ENCODE data around the gene NHEJ1. TPM values are rescaled to one million over a fixed set of nuclear protein-coding genes. Genes with fewer than 3 reads are reported as not detected.

NHEJ1 gene
- total and polyA plus RNA-seq, 8 donors, result 3.9 to 8.7 (median 6.6) TPM

DNA sequence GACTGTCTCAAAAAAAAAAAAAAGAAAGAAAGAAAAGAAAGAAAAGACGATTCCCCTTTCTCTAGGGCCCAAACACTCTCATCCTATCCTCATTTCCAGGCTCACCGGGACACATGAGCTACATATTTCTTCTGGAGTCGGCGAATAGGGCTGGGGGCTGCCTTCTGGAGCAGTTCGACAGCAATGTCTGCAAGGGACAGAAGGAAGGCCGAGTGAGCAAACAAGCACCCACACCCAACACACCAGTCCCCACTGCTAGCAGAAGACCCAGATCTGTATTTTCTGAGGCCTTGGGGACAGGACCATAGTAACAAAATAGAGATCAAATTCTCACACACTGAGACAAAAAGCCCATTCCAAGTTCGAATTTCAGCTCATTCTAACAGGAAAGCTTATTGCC lies 14.9 kb upstream of the NHEJ1 start:
- ATAC-seq (no peak), FAIRE-seq (no peak), DNase-seq (no peak)
- TF ChIP-seq, protein P1, sequence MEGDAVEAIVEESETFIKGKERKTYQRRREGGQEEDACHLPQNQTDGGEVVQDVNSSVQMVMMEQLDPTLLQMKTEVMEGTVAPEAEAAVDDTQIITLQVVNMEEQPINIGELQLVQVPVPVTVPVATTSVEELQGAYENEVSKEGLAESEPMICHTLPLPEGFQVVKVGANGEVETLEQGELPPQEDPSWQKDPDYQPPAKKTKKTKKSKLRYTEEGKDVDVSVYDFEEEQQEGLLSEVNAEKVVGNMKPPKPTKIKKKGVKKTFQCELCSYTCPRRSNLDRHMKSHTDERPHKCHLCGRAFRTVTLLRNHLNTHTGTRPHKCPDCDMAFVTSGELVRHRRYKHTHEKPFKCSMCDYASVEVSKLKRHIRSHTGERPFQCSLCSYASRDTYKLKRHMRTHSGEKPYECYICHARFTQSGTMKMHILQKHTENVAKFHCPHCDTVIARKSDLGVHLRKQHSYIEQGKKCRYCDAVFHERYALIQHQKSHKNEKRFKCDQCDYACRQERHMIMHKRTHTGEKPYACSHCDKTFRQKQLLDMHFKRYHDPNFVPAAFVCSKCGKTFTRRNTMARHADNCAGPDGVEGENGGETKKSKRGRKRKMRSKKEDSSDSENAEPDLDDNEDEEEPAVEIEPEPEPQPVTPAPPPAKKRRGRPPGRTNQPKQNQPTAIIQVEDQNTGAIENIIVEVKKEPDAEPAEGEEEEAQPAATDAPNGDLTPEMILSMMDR (IDR thresholded peaks at IDR 0.05), result no peak
- Histone ChIP-seq H3K4me3 (peak overlapping the region in 1 of 4 donors; percentile 97), H3K4me1 (peaks cover 15 to 19% (median 17%) of the 10 kb centered on the region in 3 donors), H3K36me3 (peaks cover 0 to 32% (median 0%) of the 10 kb centered on the region in 3 donors), H3K27me3 (no peaks in the 10 kb centered on the region), H3K9me3 (no peaks in the 10 kb centered on the region), H3K27ac (peak overlapping the region in 2 of 4 donors; percentile 94 to 99)
- intact Hi-C loops (cut with DNase I), result no loop called here
- 70 to 73% methylated on average over 7 of the region's 7 CpGs for WGBS, 2 donors

DNA sequence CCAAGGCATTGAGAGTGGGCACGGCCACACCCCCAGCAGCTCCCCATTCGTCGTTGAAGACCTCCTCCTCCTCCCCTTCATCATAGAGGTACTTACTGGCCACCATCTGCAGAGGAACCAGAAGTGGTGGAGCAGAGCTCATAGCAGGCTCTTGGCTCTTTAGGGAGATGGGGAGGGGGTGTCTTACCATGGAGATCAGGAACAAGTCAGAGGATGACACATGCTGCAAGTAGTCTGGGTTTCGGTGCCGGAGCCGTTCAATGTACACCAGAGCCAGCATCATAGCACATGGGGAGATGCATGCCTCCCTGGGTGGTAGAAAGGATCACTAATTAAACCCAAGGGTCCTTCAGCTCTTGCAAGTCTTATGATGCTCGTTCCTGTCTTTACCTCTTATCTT lies 14.2 kb upstream of the NHEJ1 start:
- DNase-seq (no peak), FAIRE-seq (no peak), ATAC-seq (no peak)
- peaks cover 15 to 19% (median 17%) of the 10 kb centered on the region in 3 donors for H3K4me1 ChIP-seq
- TF ChIP-seq, protein P1 (IDR thresholded peaks at IDR 0.05), result no peak
- intact Hi-C loops (cut with DNase I), result loop anchor here in 2 of 3 donors (5.0 kb wide), 2 partner anchors 118 to 122 kb away; no protein-coding TSS in a partner anchor
- WGBS, 2 donors, result 80 to 87% methylated on average over 7 of the region's 7 CpGs
- no peak overlapping the region for H3K4me3 ChIP-seq
- H3K9me3 ChIP-seq, result no peaks in the 10 kb centered on the region
- peaks cover 0 to 28% (median 0%) of the 10 kb centered on the region in 3 donors for H3K36me3 ChIP-seq
- no peak overlapping the region for H3K27ac ChIP-seq
- no peaks in the 10 kb centered on the region for H3K27me3 ChIP-seq

DNA sequence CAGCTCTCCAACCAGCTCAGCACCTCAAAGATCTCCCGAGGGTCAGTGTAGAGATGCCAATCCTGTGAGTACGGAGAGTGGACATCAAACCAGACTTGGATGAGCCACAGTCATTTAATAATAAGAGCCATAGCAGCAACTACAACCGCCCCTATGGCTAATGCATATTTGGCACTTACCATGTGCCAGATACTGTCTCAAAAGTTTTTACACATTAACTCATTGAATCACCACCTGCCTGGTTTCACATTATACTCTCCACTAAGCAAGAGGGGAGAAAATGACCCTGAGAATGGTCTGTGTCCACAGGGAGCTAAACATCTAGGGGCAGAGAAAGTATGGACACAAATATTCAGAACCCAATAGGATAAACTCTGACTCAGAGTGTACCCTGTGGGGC lies 13.5 kb upstream of the NHEJ1 start:
- intact Hi-C loops (cut with DNase I), result loop anchor here in 2 of 3 donors (5.0 kb wide), 2 partner anchors 118 to 123 kb away; no protein-coding TSS in a partner anchor
- DNase-seq (no peak), FAIRE-seq (no peak), ATAC-seq (no peak)
- H3K4me1 ChIP-seq, result peaks cover 11 to 13% (median 11%) of the 10 kb centered on the region in 3 donors
- TF ChIP-seq, protein P1 (IDR thresholded peaks at IDR 0.05), result no peak
- no peaks in the 10 kb centered on the region for H3K27me3 ChIP-seq
- peaks cover 0 to 28% (median 0%) of the 10 kb centered on the region in 3 donors for H3K36me3 ChIP-seq
- no peak overlapping the region for H3K27ac ChIP-seq
- 70 to 73% methylated on average over 3 of the region's 3 CpGs for WGBS, 2 donors
- H3K9me3 ChIP-seq, result no peaks in the 10 kb centered on the region
- no peak overlapping the region for H3K4me3 ChIP-seq

DNA sequence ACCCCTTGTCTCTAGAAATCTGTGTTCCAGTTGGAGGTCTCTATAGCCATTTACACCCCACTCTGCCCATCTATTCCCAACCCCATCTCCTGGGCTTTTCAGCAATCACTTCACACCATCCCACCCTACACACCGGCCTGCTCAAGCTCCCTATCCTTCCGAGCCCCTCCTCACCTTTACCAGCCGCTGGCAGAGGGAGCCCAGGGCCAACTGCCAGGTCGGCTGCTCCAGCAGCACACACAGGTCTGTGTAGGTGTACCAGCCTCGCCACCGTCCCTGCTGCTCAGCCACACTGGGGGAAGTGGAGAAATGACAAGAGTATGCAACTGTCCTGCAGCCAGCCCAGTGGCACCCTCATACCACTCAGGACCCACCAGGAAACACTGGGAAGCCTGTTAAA lies 12.6 kb upstream of the NHEJ1 start:
- WGBS, 2 donors, result 85 to 89% methylated on average over 6 of the region's 6 CpGs
- no peak for FAIRE-seq
- intact Hi-C loops (cut with DNase I), result loop anchor here in 2 of 3 donors (5.0 kb wide), 2 partner anchors 119 to 124 kb away; no protein-coding TSS in a partner anchor

More for the DNA sequence above, 12.6 kb upstream of the NHEJ1 start:
- H3K4me1 ChIP-seq, result peaks cover 5 to 9% (median 7%) of the 10 kb centered on the region in 3 donors
- H3K4me3 ChIP-seq, result no peak overlapping the region
- H3K27ac ChIP-seq, result no peak overlapping the region
- DNase-seq (no peak), ATAC-seq (no peak)
- TF ChIP-seq, protein P1 (IDR thresholded peaks at IDR 0.05), result no peak
- peaks cover 0 to 28% (median 0%) of the 10 kb centered on the region in 3 donors for H3K36me3 ChIP-seq
- H3K27me3 ChIP-seq, result no peaks in the 10 kb centered on the region
- no peaks in the 10 kb centered on the region for H3K9me3 ChIP-seq
